HG03135 (cell line): ENCODE measurements around the gene GBE1.
"Not testable (repeated sequence)": the region's sequence is repeated elsewhere in the genome, so short reads cannot be mapped to it uniquely, and the experiment has no call there.

Experiments used
- ATAC-seq: cut with Tn5 transposase; IDR thresholded peaks from one replicate; pipeline ENCODE4 v1.9.1; 2021; ENCODE audit warnings: mild to moderate bottlenecking, moderate library complexity; ENCODE audit not compliant: unreplicated experiment

The GBE1 gene

DNA sequence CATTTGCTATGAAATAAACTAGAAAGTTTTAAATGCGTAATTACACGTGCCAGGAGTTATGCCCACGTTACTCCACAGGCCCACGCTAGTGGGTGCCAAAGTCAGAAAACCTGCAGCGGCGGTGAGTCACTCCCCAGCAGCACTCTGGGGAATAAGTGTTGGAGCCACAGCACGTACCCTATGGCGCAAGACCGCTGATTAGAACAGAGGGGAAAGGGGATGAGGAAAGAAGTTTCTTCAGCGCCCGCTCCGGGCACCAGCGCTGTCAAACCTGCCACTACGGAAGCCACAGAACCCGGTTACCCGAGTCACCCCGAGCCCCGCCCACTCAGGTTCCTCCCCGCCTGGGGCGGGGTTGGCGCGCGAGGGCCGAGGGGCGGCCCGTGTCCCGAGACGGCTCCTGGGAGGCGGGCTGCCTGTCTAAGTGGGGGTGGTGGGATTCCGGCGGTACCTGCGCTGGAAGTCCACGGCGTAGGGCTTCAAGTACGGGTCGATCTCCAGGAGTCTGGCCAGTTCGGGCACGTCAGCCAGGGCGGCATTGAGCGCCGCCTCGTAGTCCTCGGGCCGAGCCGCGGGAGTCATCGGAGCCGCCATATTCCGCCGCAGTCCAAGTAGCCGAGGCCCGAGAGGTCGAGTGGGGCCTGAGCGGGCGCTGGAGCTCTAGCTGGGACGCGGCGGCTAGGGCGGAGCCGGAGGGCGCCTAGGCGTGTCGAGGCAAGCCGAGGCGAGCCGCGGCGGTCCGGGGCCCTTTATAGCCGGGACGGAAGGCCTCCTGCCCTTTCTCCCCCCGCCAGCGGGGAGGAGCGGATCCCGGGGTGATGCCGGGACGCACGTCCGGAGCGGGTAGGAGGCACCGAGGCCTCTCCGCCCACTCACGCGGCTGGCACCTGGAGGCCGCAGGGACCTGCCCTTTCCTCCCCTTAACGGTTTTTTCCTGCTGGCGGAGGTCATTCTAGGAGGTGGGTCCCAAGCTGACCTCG, at the start of gene GBE1:
TSS of gene GBE1 (minus strand) at position 722 of the 980 bp plus-strand sequence. CDS start at position 594, 128 bp downstream.
- peak; percentile 93 for ATAC-seq

DNA sequence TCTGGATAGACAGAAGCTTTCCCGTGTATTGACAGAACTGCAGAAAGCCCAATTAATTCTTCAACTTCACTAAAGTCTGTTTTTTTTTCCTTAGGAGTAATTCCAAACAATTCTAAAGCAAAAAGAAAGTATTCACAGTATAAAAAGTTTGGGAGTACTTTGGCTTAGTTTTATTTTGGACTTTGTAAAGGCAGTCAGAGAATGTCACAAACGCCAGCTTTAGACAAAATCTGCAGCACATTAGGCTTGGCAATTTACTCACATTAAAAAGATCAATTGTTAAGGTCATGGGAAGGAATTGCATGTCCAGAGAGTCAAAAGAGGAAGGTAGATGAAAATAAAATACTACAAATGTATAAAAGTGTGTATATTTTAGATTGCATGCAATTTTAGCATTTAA, 47.5 kb upstream of the GBE1 start:
- ATAC-seq = no peak

DNA sequence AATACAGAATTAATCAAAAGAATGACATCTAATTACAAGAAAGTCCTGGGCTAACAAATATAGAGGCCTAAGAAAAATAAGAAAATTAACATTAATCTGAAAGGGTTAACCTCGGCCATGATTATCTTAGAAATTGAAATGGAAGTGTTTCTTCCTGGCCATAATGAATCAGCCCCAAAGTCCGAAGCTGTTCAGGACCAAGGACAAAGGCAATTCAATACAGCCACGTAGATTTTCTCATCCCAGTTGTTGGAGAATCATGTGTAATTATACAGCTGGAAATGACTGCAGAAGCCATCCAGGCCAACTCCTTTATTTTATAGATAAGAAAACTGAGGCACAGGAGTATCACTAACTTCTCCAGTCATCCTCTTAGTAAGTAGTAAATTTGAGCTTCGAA, 38.0 kb upstream of the GBE1 start:
- ATAC-seq = no peak

DNA sequence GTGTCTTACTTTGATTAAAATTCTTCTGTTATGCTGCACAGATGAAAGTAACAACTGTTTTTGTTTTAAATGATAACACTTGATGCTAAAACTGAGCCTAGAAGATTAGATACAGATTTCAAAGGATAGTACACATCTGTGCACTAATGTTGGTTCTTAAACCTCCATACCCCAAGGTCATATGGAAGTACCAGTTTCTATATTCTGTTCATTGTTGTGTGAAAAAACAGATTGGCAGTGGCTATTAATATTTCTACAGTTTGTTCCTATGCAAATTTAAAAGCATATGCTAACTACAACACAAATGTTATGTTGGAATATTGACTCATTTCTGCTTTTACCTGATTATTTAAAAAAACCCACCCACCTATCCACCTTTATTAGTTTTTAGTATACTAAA, 32.0 kb upstream of the GBE1 start:
- ATAC-seq = no peak

DNA sequence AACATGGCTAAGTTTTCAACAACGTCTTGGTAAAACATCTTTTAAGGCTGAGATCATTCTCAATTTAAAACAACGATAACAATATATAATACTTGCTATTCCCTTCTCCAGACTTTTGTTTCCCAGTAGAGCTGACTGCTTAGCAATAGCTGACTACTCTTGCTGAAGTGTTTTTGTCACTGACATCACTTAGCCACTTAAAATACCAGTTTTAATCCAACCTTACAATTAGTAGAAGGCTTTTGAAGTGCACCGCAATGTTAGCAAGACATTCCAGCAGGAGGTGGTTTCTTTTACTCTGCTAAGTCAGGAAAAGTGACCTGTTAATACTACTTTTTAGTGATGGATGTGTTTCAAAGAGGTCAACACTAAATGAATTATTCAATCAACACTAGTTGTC, 28.7 kb upstream of the GBE1 start:
- no peak for ATAC-seq

DNA sequence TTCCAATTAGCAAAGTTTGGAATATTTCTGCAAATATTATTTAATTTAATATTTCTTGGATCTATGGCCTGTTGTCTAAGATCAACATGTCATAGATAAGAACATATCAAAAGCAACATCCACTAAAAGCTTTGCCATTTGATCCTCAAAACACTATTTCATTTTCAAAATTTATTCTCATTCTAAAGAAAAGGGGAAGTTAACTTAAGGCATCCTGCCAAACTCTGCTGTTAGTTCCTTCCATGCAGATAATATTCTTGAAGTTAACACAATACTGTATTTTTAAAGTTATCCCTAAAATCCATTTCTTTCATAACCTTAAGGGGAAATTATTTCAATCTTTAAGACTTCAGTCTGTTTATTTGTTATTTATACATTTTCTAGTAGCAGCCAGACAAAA, 28.2 kb upstream of the GBE1 start:
- ATAC-seq = no peak

DNA sequence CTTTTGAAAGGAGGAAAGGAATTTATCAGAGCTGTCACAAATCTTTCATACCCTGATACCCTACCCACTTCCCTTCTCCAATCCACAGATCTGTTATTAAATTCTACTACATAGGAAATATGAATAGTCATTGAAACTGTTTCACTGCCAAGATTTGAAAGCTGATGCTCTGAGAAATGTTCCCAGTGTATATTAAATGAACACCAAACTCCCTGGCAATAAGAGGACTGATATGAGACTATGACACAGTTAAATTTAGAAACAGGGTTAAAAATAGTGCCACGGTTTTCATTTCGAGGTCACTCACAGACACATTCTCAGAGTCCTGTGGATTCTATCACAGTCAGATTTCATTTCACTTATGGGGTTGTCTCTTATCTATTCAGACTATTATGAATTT, 27.2 kb upstream of the GBE1 start:
- peak; percentile 63 for ATAC-seq

DNA sequence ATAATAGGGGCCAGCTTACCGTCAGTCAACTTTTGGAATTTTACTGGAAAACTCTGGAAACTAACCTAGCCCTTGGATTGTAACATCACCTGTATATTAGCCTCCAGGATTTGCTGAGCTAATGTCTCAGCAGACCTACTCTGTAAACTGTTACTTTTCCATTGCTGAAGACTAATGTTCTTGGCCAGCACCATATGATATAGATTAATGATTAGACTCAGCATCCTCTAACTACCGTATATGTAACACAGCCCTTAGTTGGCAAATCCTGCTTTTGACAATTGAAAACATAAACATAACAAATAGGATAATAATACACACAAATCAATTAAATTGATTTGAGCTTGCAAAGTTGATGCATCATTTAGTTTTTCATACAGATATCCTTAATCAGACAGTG, 26.6 kb upstream of the GBE1 start:
- peak; percentile 25 for ATAC-seq

DNA sequence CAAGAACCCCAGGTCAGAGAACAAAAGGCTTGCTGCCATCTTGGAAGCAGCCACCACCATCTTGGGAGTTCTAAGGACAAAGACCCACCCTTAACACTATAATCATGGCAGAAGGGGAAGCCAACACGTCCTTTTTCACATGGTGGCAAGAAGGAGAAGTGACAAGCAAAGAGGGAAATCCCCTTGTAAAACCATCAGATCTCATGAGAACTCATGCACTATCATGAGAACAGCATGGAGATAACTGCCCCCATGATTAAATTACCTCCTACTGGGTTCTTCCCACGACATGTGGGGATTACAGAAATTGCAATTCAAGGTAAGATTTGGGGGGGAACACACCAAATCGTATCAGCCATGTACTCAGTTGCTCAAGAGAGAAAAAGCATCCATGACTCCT, 21.1 kb upstream of the GBE1 start:
- ATAC-seq = no peak

DNA sequence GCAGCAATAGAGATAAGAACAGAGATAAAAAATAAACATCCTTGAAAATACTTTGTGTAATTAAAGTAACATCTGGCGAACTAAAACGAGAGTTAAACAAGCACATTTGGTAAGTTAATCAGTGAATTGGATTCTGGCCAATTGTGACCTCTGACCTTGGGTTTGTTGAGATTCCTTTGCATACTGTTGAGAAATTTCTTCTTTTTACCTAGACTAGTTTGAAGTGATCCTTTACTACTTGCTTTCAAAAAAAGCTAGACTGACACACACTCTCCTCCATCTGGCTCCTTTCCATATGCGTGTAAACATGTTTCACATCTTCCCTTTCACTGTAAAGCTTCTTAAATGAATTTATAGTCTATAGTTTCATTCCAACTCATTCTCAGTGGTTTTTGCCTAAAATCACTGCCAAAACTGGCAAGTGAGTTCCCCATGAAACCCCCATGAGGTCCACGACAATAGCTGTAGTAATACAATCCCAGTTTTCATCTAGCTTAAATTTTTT, 17.3 kb upstream of the GBE1 start:
- no peak for ATAC-seq

DNA sequence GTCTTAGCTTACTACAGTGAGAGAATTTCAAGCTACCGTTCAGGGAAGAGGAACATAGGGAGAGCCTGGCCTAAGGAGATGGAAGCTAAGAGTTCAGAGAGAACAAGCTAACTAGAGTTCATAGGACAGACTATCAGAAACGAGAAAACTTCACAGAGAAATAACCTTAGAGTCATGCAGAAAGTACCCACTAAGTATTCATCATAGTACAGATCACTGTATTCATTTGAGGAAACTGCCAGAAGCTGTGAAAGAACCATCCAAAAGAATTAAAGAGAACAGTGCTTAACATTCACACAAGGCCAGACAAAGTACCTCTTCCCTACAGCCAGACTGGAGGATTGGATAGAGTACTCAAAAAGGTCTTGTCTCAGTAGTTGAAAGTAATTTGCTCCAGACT, 15.2 kb upstream of the GBE1 start:
- ATAC-seq = no peak

DNA sequence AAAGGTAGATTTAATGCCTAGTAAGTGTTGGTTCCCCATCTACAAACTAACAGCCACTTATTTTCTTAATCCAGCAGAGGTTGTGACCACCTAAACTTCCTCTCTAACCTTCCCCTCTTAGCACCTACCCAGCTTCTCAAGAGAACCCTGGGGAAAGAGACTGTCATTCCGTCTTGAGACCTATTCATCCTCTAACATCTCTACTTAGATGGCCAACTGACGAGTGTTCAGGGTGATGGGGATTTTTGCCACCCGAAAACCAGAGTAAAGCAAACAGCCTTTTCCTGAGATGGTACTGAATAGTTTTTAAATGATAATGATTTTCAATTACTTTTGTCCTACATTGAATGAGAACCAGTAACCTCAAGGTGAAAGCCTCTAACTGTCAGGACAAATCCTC, 9.3 kb upstream of the GBE1 start:
- ATAC-seq = no peak

DNA sequence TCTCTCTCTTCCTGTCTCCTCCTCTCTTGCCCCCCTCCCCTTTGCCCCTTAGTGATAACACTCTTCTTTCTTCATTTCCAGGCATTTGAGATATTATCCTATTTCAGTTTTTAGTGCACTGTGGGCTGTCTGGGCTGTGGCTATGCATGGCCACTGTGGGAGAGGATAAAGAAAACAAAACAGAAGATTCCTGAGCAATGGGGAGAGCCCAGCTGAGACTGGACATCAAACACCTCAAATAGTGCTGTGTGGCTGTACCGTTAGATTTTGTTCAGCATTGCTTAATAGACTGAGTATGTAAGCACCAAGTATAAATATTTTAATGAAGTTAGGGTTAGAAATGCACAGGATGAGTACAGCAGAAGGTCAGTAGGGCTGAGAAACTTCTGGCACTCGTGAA, 7.9 kb upstream of the GBE1 start:
- ATAC-seq = no peak

DNA sequence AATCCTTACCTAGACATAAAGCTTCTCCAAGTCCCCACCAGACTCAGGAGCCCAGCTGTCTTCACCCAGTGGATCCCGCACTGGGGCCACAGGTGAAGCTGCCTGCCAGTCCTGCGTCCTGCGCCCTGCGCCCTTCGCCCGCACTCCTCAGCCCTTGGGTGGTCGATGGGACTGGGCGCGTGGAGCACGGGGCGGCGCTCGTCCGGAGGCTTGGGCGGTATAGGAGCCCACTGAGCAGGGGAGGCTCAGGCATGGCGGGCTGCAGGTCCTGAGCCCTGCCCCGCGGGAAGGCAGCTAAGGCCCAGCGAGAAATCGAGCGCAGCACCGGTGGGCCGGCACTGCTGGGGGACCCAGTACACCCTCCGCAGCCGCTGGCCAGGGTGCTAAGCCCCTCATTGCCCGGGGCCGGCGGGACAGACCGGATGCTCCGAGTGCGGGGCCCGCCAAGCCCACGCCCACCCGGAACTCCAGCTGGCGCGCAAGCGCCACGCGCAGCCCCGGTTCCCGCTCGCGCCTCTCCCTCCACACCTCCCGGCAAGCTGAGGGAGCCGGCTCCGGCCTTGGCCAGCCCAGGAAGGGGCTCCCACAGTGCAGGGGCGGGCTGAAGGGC, 5.9 kb upstream of the GBE1 start:
- not testable (repeated sequence) for ATAC-seq

DNA sequence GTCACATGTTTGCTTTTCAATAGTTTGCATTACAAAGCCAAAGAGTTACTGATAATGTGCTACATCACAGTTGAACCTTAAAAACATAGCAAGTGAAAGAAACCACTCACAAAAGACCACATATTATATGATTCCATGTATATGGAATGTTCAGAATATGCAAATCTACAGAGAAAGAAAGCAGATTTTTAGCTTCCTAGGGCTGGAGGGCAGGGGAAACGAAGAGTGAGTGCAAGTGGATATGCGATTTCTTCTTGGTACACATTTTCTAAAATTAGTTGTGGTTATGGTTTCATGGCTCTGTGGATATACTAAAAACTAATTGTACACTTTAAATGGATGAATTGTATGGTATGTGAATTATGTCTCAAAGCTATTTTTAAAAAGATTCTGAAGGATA, 4.0 kb upstream of the GBE1 start:
- no peak for ATAC-seq

DNA sequence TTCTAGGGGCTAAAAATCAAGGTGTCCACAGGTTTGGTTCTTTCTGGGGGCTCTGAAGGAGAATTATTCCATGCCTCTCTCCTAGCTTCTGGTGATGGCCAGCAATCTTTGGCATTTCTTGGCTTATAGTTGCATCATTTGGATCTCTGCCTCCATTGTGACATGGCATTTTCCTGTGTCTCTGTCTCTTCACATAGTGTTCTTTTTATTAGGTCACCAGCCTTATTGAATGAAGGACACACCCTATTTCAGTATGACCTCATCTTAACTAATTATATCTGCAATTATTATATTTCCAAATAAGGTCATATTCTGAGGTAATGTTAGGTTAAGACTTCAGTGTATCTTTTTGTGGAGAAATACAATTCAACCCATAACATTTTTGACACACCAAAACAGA, 3.2 kb upstream of the GBE1 start:
- no peak for ATAC-seq

DNA sequence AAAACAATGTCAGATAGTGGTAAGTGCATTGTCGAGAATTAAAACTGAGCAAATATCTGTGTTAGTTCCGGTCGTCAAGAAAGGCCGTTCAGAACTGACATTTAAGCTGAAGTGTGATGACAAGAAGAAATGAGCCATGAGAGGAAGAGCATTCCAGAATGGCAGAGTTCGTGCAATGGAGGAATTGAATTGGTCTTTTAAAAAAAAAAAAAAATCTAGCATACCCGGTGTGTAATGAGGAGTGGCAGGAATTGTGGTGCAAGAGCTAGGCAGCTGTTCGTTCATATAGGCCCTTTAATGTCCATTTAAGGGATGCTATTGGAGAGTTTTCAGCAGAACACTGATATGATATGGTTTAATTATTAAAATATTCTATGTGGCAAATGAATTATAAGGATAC, 2.6 kb upstream of the GBE1 start:
- no peak for ATAC-seq

DNA sequence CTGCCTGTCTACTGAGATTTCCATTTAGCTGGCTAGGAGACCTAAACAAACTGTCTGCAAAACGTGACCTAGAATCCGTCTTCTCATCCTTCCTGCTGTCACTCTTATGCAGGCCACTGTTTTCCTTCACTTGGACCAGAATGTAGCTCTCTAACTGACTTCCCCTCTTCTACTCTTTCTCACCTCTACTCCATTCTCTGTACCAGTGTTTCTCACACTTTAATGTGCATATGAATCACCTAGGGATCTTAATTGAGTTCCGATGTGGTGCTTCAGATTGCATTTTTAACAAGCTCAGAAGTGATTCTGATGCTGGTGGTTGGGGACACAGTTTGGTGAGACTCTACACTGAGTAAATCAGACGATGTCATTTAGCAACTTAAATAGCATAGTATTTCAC, 1.6 kb upstream of the GBE1 start:
- ATAC-seq = no peak

DNA sequence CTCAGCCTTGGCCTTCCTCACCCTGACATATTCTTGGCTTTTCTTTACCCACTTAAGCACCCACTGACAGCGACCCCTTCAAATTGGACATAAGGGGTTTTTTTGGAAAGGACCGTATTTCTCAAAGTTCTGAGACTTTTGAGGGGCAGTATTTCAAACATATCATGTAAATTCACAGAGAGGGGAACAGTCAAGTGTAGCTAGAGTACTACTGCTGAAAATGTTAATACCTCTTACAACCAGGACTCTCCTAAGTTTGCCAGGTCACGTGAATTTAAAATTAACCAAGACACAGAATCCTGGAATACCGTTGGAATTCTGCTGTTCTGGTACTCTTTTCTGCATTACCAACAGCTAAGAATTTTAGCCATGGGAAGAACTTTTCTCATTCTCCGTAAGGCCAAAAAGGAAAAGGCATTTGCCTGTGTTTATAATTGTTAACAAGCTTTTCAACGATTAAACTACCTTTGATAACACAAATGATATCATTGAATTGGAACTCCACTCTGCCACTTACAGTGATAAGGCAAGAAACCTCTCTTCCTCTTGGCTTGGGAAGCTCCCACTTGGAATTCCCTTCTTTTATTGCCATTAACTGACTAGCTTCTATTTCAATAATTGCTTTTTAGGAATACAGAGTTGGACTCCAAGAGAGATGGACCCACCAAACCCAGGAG, 597 bp upstream of the GBE1 start:
- no peak for ATAC-seq

DNA sequence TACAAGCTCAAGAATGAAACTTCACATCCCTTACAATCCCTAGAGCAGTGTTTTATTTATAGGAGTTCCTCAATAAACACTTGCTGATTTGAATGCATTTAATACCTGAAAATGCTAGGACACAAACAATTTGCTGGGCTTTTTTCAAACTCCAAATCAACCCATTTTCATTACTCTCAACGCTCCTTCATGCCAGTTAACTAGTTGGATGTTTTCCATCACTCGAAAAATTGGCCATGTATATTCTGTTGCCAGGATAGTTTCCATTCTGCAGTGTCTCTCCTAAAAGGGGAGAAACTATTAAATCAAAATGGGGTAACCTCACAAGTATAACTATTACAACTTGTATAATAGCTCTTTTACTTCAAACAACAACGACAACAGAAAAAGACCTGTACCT, 1.2 kb downstream of the GBE1 start:
- ATAC-seq = no peak

DNA sequence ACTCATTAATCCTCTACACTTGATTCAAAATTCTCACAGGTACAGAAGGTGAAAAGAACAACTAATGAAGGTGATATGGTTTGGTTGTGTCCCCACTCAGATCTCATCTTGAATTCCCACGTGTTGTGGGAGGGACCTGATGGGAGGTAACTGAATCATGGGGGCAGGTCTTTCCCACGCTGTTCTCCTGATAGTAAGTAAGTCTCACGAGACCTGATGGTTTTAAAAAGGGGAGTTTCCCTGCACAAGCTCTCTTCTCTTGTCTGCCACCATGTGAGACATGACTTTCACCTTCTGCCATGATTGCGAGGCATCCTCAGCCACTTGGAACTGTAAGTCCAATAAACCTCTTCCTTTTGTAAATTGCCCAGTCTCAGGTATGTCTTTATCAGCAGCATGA, 2.7 kb downstream of the GBE1 start:
- ATAC-seq = not testable (repeated sequence)

DNA sequence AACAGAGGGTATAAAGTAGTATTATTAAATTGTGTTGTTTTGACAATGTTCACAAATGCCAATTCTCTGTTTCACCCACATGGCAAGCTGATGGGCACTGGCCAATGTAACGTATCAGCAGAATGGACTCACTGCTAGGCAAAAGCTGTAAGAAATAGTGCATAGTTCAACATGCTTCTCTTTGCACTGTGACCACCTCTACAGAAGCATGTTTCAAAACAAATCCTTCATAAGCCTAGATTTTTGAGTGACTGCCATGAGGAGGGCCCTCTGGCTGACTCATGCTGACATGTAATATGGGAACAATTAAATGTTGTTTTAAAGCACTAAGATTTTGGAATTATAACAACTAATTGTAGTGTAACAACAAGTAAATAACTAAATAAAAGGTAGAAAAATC, 3.2 kb downstream of the GBE1 start:
- ATAC-seq = no peak
